Loucy (cell line): ENCODE measurements around the gene BTN2A1.

Source experiments
- CTCF ChIP-seq: fragments of 200-600 bp; sonication (generic); conservative IDR thresholded peaks from 2 replicates; pipeline ENCODE4 v1.5.1; 2014; ENCODE audit warnings: mild to moderate bottlenecking, antibody characterized with exemption, low read length
- EZH2phosphoT487 ChIP-seq: fragments of 200-600 bp; IDR thresholded peaks from 2 replicates; pipeline ENCODE4 v1.6.1; 2018; ENCODE audit warnings: antibody characterized with exemption, mild to moderate bottlenecking, moderate library complexity, borderline replicate concordance

GRCh38 chr6:26478100-26478984 lies 20.6 kb downstream of the BTN2A1 start:
- TF ChIP-seq CTCF (no peak), EZH2phosphoT487 (no peak)
